Sigmoid colon (tissue), 7 donors: ENCODE data around the gene METRNL. TPM values are rescaled to one million over a fixed set of nuclear protein-coding genes. Genes with fewer than 3 reads are reported as not detected.

Experiments
- DNase-seq: peaks from one replicate; pipeline ENCODE4 v3.0.0-alpha.2; 2019
- H3K27ac ChIP-seq, 4 donors: fragments of 200-600 bp; sonication (generic); one replicate each; pipeline ENCODE4 v1.5.1; 2016 to 2019; ENCODE audit warnings: mild to moderate bottlenecking in 1 of 4
- H3K27me3 ChIP-seq, 3 donors: fragments of 200-600 bp; sonication (generic); one replicate each; pipeline ENCODE4 v1.5.1; 2019; ENCODE audit warnings: mild to moderate bottlenecking in 1 of 3
- H3K36me3 ChIP-seq, 4 donors: fragments of 200-600 bp; sonication (generic); one replicate each; pipeline ENCODE4 v1.5.1; 2016 to 2019
- H3K4me1 ChIP-seq, 4 donors: fragments of 200-600 bp; sonication (generic); one replicate each; pipeline ENCODE4 v1.5.1; 2017 to 2019
- H3K4me3 ChIP-seq, 4 donors: fragments of 200-600 bp; sonication (generic); one replicate each; pipeline ENCODE4 v1.5.1; 2017 to 2019; ENCODE audit warnings: mild to moderate bottlenecking in 2 of 4, moderate library complexity in 1 of 4
- H3K9me3 ChIP-seq, 4 donors: fragments of 200-600 bp in 3 of 4; sonication (generic) in 3 of 4; one replicate each; pipeline versions ENCODE4 v1.5.1 to v1.6.1; 2013 to 2019
- EP300 ChIP-seq, 4 donors: sonication (generic); formaldehyde crosslinking; IDR thresholded peaks; one replicate each; pipeline ENCODE4 v1.6.1; 2017; ENCODE audit warnings: antibody characterized with exemption in 4 of 4
- POLR2A ChIP-seq, 2 donors: fragments of 450-650 bp; IDR thresholded peaks; one replicate each; pipeline ENCODE4 v1.6.1; 2016; ENCODE audit warnings: antibody characterized with exemption in 2 of 2, mild to moderate bottlenecking in 2 of 2, moderate library complexity in 2 of 2
- POLR2AphosphoS5 ChIP-seq, 4 donors: sonication (generic); formaldehyde crosslinking; IDR thresholded peaks; one replicate each; pipeline ENCODE4 v1.6.1; 2017; ENCODE audit warnings: antibody characterized with exemption in 4 of 4
- WGBS, 2 donors: extraction: QIAGEN DNeasy Blood & Tissue Kit; methylation state at CpG; one replicate each; pipeline ENCODE4 v1.1.7; 2013; 5-methylcytosine and 5-hydroxymethylcytosine counted together
- intact Hi-C: fragments of 100-400 bp; cut with DNase I; formaldehyde crosslinking; loops from one replicate; pipeline ENCODE4 v1.15.1; 2023
- polyA plus RNA-seq, 3 donors: library from polyadenylated mRNA; stranded (reverse); fragments of 200-250 nt; gene quantifications; one replicate each; pipeline ENCODE4 v1.2.3, GENCODE V29; 2013
- total RNA-seq, 4 donors: library from RNA; depleted of rRNA; stranded (reverse); fragments of >200 nt; gene quantifications; one replicate each; pipeline ENCODE4 v1.1.0, GENCODE V29; 2016
- TF ChIP-seq, protein P1 (sequence below), 4 experiments: fragments of 450-650 bp in 3 of 4; fragments of 200-600 bp in 1 of 4; IDR thresholded peaks; one replicate each; pipeline ENCODE4 v1.5.1; 2016 to 2019; ENCODE audit warnings: antibody characterized with exemption in 4 of 4, mild to moderate bottlenecking in 3 of 4, moderate library complexity in 2 of 4
- donor health status: healthy with polysubstance abuse.
- donor health status: Bipolar disorder and iron deficiency.
- donor health status: healthy.

The METRNL gene
- total and polyA plus RNA-seq, 7 donors: 26.8 to 116 (median 53.6) TPM

DNA sequence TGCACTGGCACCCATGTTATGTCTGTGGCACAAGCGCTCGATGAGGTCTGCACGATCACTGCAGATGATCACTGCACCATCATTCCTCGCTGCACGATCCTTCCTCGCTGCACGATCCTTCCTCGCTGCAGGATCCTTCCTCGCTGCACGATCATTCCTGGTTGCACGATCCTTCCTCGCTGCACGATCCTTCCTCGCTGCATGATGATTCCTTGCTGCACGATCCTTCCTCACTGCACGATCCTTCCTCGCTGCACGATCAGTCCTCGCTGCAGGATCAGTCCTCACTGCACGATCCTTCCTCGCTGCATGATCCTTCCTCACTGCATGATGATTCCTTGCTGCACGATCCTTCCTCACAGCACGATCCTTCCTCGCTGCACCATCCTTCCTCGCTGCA lies 29.3 kb downstream of the METRNL start:
- intact Hi-C loops: no loop called here
- no peak for TF ChIP-seq POLR2A (IDR thresholded peaks at IDR 0.05)
- TF ChIP-seq, protein P1, sequence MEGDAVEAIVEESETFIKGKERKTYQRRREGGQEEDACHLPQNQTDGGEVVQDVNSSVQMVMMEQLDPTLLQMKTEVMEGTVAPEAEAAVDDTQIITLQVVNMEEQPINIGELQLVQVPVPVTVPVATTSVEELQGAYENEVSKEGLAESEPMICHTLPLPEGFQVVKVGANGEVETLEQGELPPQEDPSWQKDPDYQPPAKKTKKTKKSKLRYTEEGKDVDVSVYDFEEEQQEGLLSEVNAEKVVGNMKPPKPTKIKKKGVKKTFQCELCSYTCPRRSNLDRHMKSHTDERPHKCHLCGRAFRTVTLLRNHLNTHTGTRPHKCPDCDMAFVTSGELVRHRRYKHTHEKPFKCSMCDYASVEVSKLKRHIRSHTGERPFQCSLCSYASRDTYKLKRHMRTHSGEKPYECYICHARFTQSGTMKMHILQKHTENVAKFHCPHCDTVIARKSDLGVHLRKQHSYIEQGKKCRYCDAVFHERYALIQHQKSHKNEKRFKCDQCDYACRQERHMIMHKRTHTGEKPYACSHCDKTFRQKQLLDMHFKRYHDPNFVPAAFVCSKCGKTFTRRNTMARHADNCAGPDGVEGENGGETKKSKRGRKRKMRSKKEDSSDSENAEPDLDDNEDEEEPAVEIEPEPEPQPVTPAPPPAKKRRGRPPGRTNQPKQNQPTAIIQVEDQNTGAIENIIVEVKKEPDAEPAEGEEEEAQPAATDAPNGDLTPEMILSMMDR (IDR thresholded peaks at IDR 0.05): no peak
- no peak for TF ChIP-seq POLR2AphosphoS5 (IDR thresholded peaks at IDR 0.05)
- TF ChIP-seq EP300 (IDR thresholded peaks at IDR 0.05): no peak
- 95 to 96% methylated on average over 25 of the region's 25 CpGs for WGBS, 2 donors
- no peak for DNase-seq
- H3K9me3 ChIP-seq: no peaks in the 10 kb centered on the region
- H3K36me3 ChIP-seq: no peaks in the 10 kb centered on the region
- H3K4me3 ChIP-seq: no peak overlapping the region
- peaks cover 0 to 22% (median 18%) of the 10 kb centered on the region in 4 donors for H3K4me1 ChIP-seq
- no peak overlapping the region for H3K27ac ChIP-seq
- H3K27me3 ChIP-seq: no peaks in the 10 kb centered on the region

DNA sequence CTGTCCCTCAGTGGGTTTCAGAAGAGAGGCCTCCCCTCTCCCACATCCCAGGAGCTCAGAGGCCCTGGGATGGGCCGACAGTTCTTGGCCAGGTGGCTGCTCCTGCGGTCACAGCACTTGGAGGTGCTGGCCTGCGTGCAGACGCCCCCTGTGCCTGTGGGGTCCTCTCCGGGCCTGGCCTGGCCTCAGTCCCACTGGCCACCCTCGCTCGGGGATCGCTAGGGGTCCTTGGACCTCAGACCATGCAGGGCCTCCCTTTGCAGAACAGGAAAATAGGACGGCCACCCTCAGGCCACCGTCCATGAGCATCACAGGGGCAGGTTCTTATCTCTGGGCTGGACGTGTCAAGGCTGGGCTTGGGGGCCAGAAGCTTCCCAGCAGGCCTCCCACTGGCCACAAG lies 30.0 kb downstream of the METRNL start:
- Histone ChIP-seq H3K27me3 (no peaks in the 10 kb centered on the region), H3K4me1 (peaks cover 0 to 22% (median 18%) of the 10 kb centered on the region in 4 donors), H3K36me3 (no peaks in the 10 kb centered on the region), H3K27ac (peak overlapping the region; percentile 67 to 87 (median 73)), H3K9me3 (no peaks in the 10 kb centered on the region), H3K4me3 (peak overlapping the region in 1 of 4 donors; percentile 52)
- no peak for DNase-seq
- intact Hi-C loops: no loop called here
- TF ChIP-seq POLR2A (IDR thresholded peaks at IDR 0.05): no peak
- no peak for TF ChIP-seq POLR2AphosphoS5 (IDR thresholded peaks at IDR 0.05)
- TF ChIP-seq, protein P1 (IDR thresholded peaks at IDR 0.05): no peak
- TF ChIP-seq EP300 (IDR thresholded peaks at IDR 0.05): no peak
- WGBS, 2 donors: 57 to 76% methylated on average over 11 of the region's 11 CpGs

DNA sequence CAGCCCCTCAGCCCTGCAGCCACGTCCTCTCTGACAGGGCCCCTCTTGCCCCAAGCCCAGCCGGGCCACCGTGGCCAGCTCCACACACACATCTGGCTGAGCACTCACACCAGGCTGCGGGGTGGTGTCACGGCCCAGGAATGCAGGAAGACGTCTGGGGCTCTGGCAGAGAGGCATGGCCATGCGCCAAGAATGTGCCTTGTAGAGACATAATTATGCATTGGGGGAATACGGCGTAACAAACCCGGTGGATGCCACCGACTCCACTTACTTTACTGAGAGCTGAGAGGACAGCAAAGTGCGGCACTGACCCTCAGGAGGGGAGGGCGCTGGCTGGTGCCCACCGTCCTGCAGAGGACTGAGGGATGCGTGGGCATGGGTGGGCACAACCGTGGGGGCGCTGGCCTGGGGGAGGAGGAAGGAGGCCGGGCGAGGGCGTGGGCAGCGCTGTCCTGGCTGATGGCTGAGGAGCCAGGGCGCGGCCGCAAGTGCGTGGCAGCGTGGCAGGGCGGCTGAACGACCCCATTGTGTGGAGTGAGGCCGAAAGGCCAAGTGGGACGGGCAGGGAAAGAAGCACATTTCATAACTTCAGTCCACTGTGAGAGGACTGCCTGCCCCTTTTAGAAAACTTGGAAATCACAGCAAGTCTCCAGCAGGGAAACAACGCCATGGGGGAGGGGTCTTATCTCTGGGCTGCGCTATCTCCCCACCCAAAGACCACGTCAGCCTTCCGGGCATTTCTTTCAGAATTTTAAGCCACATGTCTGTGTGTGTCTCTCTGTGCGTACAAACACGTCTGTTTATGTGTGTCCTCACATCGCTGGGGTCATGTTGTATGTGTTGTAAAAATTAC lies 30.6 kb downstream of the METRNL start:
- intact Hi-C loops: no loop called here
- Histone ChIP-seq H3K36me3 (no peaks in the 10 kb centered on the region), H3K9me3 (no peaks in the 10 kb centered on the region), H3K27ac (peak overlapping the region; percentile 67 to 87 (median 73)), H3K4me1 (peaks cover 0 to 22% (median 18%) of the 10 kb centered on the region in 4 donors), H3K4me3 (peak overlapping the region in 3 of 4 donors; percentile 34 to 52 (median 45)), H3K27me3 (no peaks in the 10 kb centered on the region)
- TF ChIP-seq POLR2AphosphoS5 (IDR thresholded peaks at IDR 0.05) (peak in 3 of 4 donors; percentile 69 to 78 (median 77)), POLR2A (IDR thresholded peaks at IDR 0.05) (no peak), EP300 (IDR thresholded peaks at IDR 0.05) (no peak)
- TF ChIP-seq, protein P1 (IDR thresholded peaks at IDR 0.05): no peak
- WGBS, 2 donors: 16 to 50% methylated on average over 37 of the region's 37 CpGs
- peak; percentile 96 for DNase-seq

DNA sequence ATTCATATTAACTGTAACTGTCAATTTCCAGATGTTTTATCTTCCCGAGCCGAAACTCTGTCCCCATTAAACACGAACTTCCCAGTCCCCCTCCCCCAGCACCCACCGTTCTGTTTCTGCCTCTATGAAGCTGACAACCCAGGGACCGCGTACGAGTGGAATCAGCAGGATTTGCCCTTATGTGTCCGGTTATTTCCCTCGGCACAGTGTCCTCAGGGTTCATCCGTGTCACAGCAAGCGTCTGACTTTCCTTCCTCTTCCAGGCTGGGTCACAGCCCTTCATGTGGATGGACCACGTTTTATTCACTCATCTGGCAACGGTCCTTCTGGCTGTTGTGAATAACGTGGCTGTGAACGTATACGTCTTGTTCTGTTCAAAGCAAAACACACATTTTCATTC lies 31.3 kb downstream of the METRNL start:
- DNase-seq: peak; percentile 79
- H3K4me3 ChIP-seq: peak overlapping the region in 3 of 4 donors; percentile 34 to 52 (median 45)
- WGBS, 2 donors: 9 to 55% methylated on average over 16 of the region's 16 CpGs

More for the DNA sequence above, 31.3 kb downstream of the METRNL start:
- H3K27me3 ChIP-seq: no peaks in the 10 kb centered on the region
- H3K27ac ChIP-seq: peak overlapping the region; percentile 67 to 87 (median 73)
- intact Hi-C loops: no loop called here
- no peak for TF ChIP-seq POLR2A (IDR thresholded peaks at IDR 0.05)
- no peak for TF ChIP-seq EP300 (IDR thresholded peaks at IDR 0.05)
- no peak for TF ChIP-seq POLR2AphosphoS5 (IDR thresholded peaks at IDR 0.05)
- TF ChIP-seq, protein P1 (IDR thresholded peaks at IDR 0.05): no peak
- H3K9me3 ChIP-seq: no peaks in the 10 kb centered on the region
- peaks cover 0 to 22% (median 18%) of the 10 kb centered on the region in 4 donors for H3K4me1 ChIP-seq
- H3K36me3 ChIP-seq: no peaks in the 10 kb centered on the region
